Breast epithelium (tissue), 4 donors: ENCODE results near the gene WRNIP1. TPM values are rescaled to one million over a fixed set of nuclear protein-coding genes. Genes with fewer than 3 reads are reported as not detected.
A peak's percentile ranks its signal among the peaks of the same experiment; 100 is the strongest.

Experiments used
- DNase-seq, 2 donors: peaks; one replicate each; pipeline ENCODE4 v3.0.0-alpha.2; 2019; ENCODE audit warnings: low spot score in 2 of 2
- H3K27ac ChIP-seq, 2 donors: fragments of 200-600 bp; sonication (generic) in 1 of 2; one replicate each; pipeline ENCODE4 v1.5.1; 2016 to 2019; ENCODE audit warnings: mild to moderate bottlenecking in 1 of 2
- H3K27me3 ChIP-seq, 2 donors: fragments of 200-600 bp; sonication (generic) in 1 of 2; one replicate each; pipeline versions ENCODE4 v1.5.1 to v1.6.0; 2017 to 2019; ENCODE audit warnings: control low read depth in 1 of 2, mild to moderate bottlenecking in 1 of 2
- H3K36me3 ChIP-seq: fragments of 200-600 bp; one replicate; pipeline ENCODE4 v1.5.1; 2019
- H3K4me1 ChIP-seq, 2 donors: fragments of 200-600 bp; sonication (generic); one replicate each; pipeline ENCODE4 v1.5.1; 2016 to 2019; ENCODE audit warnings: control low read depth in 1 of 2
- H3K4me3 ChIP-seq, 3 donors: fragments of 200-600 bp; sonication (generic); 1 replicate in 2 of 3; 2 replicates in 1 of 3; pipeline ENCODE4 v1.5.1; 2016 to 2019; ENCODE audit warnings: mild to moderate bottlenecking in 3 of 3, moderate library complexity in 2 of 3
- H3K9me3 ChIP-seq, 2 donors: fragments of 200-600 bp; sonication (generic) in 1 of 2; one replicate each; pipeline ENCODE4 v1.5.1; 2016 to 2019; ENCODE audit warnings: control low read depth in 1 of 2
- CTCF ChIP-seq, 3 donors: fragments of 450-650 bp; IDR thresholded peaks; one replicate each; pipeline ENCODE4 v1.5.1; 2016 to 2017; ENCODE audit warnings: antibody characterized with exemption in 3 of 3, mild to moderate bottlenecking in 3 of 3, moderate library complexity in 3 of 3
- POLR2A ChIP-seq: fragments of 450-650 bp; IDR thresholded peaks from one replicate; pipeline ENCODE4 v1.6.1; 2016; ENCODE audit warnings: antibody characterized with exemption, mild to moderate bottlenecking, moderate library complexity
- POLR2AphosphoS5 ChIP-seq, 3 donors: sonication (generic); formaldehyde crosslinking; IDR thresholded peaks; one replicate each; pipeline ENCODE4 v1.6.1; 2017; ENCODE audit warnings: antibody characterized with exemption in 3 of 3
- intact Hi-C: fragments of 100-400 bp; cut with DNase I; formaldehyde crosslinking; loops from one replicate; pipeline ENCODE4 v1.15.1; 2023; ENCODE audit warnings: low total_unique reads
- total RNA-seq, 3 donors: library from RNA; depleted of rRNA; stranded (reverse); fragments of >200 nt; gene quantifications; one replicate each; pipeline ENCODE4 v1.1.0, GENCODE V29; 2016

WRNIP1 gene
- total RNA-seq, 3 donors from 2014 or later: 40.6 to 62.3 (median 59.3) TPM

- Histone ChIP-seq H3K27me3 (no peaks in the 10 kb centered on the region), H3K27ac (no peak overlapping the region), H3K4me3 (no peak overlapping the region), H3K9me3 (no peaks in the 10 kb centered on the region), H3K36me3 (no peaks in the 10 kb centered on the region), H3K4me1 (no peaks in the 10 kb centered on the region)
- TF ChIP-seq POLR2AphosphoS5 (IDR thresholded peaks at IDR 0.05): no peak
- no peak for TF ChIP-seq POLR2A
- TF ChIP-seq CTCF (IDR thresholded peaks at IDR 0.05): no peak
- no peak for DNase-seq
- intact Hi-C loops: no loop called here
These were observed 43.8 kb downstream of the WRNIP1 start for GRCh38 chr6:2809015-2809414.

GRCh38 chr6:2810092-2810671 is 45.0 kb downstream of the WRNIP1 start:
- Histone ChIP-seq H3K4me1 (no peaks in the 10 kb centered on the region), H3K27ac (no peak overlapping the region), H3K27me3 (no peaks in the 10 kb centered on the region), H3K9me3 (no peaks in the 10 kb centered on the region), H3K4me3 (no peak overlapping the region), H3K36me3 (no peaks in the 10 kb centered on the region)
- intact Hi-C loops: no loop called here
- DNase-seq: no peak
- TF ChIP-seq CTCF (IDR thresholded peaks at IDR 0.05) (no peak), POLR2AphosphoS5 (IDR thresholded peaks at IDR 0.05) (no peak), POLR2A (no peak)

- DNase-seq: no peak
- no peaks in the 10 kb centered on the region for H3K4me1 ChIP-seq
- H3K4me3 ChIP-seq: no peak overlapping the region
- no peak overlapping the region for H3K27ac ChIP-seq
- TF ChIP-seq POLR2A (no peak), CTCF (IDR thresholded peaks at IDR 0.05) (no peak), POLR2AphosphoS5 (IDR thresholded peaks at IDR 0.05) (no peak)
- H3K36me3 ChIP-seq: no peaks in the 10 kb centered on the region
- intact Hi-C loops: no loop called here
- no peaks in the 10 kb centered on the region for H3K27me3 ChIP-seq
- peaks cover 0 to 11% of the 10 kb centered on the region in 2 donors for H3K9me3 ChIP-seq
These were observed 47.5 kb downstream of the WRNIP1 start for GRCh38 chr6:2812695-2813094.

- Histone ChIP-seq H3K36me3 (no peaks in the 10 kb centered on the region), H3K27ac (no peak overlapping the region), H3K4me3 (no peak overlapping the region), H3K27me3 (no peaks in the 10 kb centered on the region), H3K4me1 (no peaks in the 10 kb centered on the region), H3K9me3 (peaks cover 0 to 11% of the 10 kb centered on the region in 2 donors)
- intact Hi-C loops: no loop called here
- DNase-seq: no peak
- no peak for TF ChIP-seq CTCF (IDR thresholded peaks at IDR 0.05)
- no peak for TF ChIP-seq POLR2A
- TF ChIP-seq POLR2AphosphoS5 (IDR thresholded peaks at IDR 0.05): no peak
These were observed 51.0 kb downstream of the WRNIP1 start for GRCh38 chr6:2816158-2816557.

- Histone ChIP-seq H3K4me1 (no peaks in the 10 kb centered on the region), H3K4me3 (peak overlapping the region in 1 of 3 donors; percentile 23), H3K27ac (peak overlapping the region; percentile 3 to 62), H3K27me3 (no peaks in the 10 kb centered on the region), H3K36me3 (no peaks in the 10 kb centered on the region), H3K9me3 (peaks cover 0 to 11% of the 10 kb centered on the region in 2 donors)
- intact Hi-C loops: no loop called here
- TF ChIP-seq CTCF (IDR thresholded peaks at IDR 0.05) (no peak), POLR2A (no peak), POLR2AphosphoS5 (IDR thresholded peaks at IDR 0.05) (no peak)
- no peak for DNase-seq
These were observed 52.8 kb downstream of the WRNIP1 start for GRCh38 chr6:2817903-2818443.
